Breast epithelium (tissue), 4 donors: ENCODE results near the gene NRP1. TPM values are rescaled to one million over a fixed set of nuclear protein-coding genes. Genes with fewer than 3 reads are reported as not detected.

Experiments used
- DNase-seq, 2 donors: peaks; one replicate each; pipeline ENCODE4 v3.0.0-alpha.2; 2019; ENCODE audit warnings: low spot score in 2 of 2
- H3K27ac ChIP-seq, 2 donors: fragments of 200-600 bp; sonication (generic) in 1 of 2; one replicate each; pipeline ENCODE4 v1.5.1; 2016 to 2019; ENCODE audit warnings: mild to moderate bottlenecking in 1 of 2
- H3K27me3 ChIP-seq, 2 donors: fragments of 200-600 bp; sonication (generic) in 1 of 2; one replicate each; pipeline versions ENCODE4 v1.5.1 to v1.6.0; 2017 to 2019; ENCODE audit warnings: control low read depth in 1 of 2, mild to moderate bottlenecking in 1 of 2
- H3K36me3 ChIP-seq: fragments of 200-600 bp; one replicate; pipeline ENCODE4 v1.5.1; 2019
- H3K4me1 ChIP-seq, 2 donors: fragments of 200-600 bp; sonication (generic); one replicate each; pipeline ENCODE4 v1.5.1; 2016 to 2019; ENCODE audit warnings: control low read depth in 1 of 2
- H3K4me3 ChIP-seq, 3 donors: fragments of 200-600 bp; sonication (generic); 1 replicate in 2 of 3; 2 replicates in 1 of 3; pipeline ENCODE4 v1.5.1; 2016 to 2019; ENCODE audit warnings: mild to moderate bottlenecking in 3 of 3, moderate library complexity in 2 of 3
- H3K9me3 ChIP-seq, 2 donors: fragments of 200-600 bp; sonication (generic) in 1 of 2; one replicate each; pipeline ENCODE4 v1.5.1; 2016 to 2019; ENCODE audit warnings: control low read depth in 1 of 2
- POLR2A ChIP-seq: fragments of 450-650 bp; IDR thresholded peaks from one replicate; pipeline ENCODE4 v1.6.1; 2016; ENCODE audit warnings: antibody characterized with exemption, mild to moderate bottlenecking, moderate library complexity
- POLR2AphosphoS5 ChIP-seq, 3 donors: sonication (generic); formaldehyde crosslinking; IDR thresholded peaks; one replicate each; pipeline ENCODE4 v1.6.1; 2017; ENCODE audit warnings: antibody characterized with exemption in 3 of 3
- intact Hi-C: fragments of 100-400 bp; cut with DNase I; formaldehyde crosslinking; loops from one replicate; pipeline ENCODE4 v1.15.1; 2023; ENCODE audit warnings: low total_unique reads
- total RNA-seq, 3 donors: library from RNA; depleted of rRNA; stranded (reverse); fragments of >200 nt; gene quantifications; one replicate each; pipeline ENCODE4 v1.1.0, GENCODE V29; 2016
- TF ChIP-seq, protein P1 (sequence below), 3 donors: fragments of 450-650 bp; IDR thresholded peaks; one replicate each; pipeline ENCODE4 v1.5.1; 2016 to 2017; ENCODE audit warnings: antibody characterized with exemption in 3 of 3, mild to moderate bottlenecking in 3 of 3, moderate library complexity in 3 of 3

Gene NRP1
- total RNA-seq, 3 donors from 2014 or later, result 50.8 to 76.0 (median 74.7) TPM

DNA sequence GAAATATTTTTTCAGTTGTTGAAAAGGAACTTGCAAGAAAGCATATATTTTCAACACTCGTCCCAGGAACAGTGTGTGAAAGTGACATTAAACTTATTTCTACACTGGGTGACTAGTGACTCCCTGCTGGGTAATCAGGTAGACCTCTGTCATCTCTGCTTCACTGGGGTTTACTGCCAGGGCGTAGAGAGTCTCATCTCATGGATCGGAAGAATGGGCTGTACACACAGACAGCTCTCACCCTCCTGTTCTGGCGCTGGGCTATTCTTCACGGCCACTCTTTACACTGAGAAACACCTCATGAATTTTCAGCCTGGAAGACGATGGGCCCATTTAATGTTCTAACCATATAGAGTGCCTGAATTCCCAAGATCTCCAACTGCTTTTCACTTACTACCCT lies 36.4 kb downstream of the NRP1 start:
- Histone ChIP-seq H3K4me1 (no peaks in the 10 kb centered on the region), H3K36me3 (no peaks in the 10 kb centered on the region), H3K9me3 (no peaks in the 10 kb centered on the region), H3K27ac (no peak overlapping the region), H3K27me3 (no peaks in the 10 kb centered on the region), H3K4me3 (no peak overlapping the region)
- TF ChIP-seq POLR2AphosphoS5 (IDR thresholded peaks at IDR 0.05) (no peak), POLR2A (no peak)
- TF ChIP-seq, protein P1, sequence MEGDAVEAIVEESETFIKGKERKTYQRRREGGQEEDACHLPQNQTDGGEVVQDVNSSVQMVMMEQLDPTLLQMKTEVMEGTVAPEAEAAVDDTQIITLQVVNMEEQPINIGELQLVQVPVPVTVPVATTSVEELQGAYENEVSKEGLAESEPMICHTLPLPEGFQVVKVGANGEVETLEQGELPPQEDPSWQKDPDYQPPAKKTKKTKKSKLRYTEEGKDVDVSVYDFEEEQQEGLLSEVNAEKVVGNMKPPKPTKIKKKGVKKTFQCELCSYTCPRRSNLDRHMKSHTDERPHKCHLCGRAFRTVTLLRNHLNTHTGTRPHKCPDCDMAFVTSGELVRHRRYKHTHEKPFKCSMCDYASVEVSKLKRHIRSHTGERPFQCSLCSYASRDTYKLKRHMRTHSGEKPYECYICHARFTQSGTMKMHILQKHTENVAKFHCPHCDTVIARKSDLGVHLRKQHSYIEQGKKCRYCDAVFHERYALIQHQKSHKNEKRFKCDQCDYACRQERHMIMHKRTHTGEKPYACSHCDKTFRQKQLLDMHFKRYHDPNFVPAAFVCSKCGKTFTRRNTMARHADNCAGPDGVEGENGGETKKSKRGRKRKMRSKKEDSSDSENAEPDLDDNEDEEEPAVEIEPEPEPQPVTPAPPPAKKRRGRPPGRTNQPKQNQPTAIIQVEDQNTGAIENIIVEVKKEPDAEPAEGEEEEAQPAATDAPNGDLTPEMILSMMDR (IDR thresholded peaks at IDR 0.05), result no peak
- intact Hi-C loops, result no loop called here
- no peak for DNase-seq

DNA sequence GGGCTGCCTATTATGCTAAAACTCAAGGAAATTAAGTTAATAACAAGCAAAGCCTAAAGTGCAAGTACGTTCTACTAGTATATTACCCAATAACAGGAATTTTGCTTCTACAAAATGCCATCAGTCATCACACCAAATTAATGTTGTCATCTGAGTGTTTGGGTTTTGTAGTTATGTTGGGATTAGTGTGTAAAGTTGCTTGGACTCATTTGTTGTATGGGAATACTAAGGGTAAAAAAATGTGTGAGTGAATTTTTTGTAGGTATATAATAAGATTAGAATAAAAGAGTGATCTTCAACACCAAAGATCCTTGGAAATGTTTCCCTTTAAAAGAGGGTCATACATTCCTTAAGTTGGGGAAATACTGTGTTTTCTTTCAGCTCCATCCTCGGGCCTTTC lies 38.6 kb downstream of the NRP1 start:
- no peak overlapping the region for H3K4me3 ChIP-seq
- intact Hi-C loops, result no loop called here
- DNase-seq, result no peak
- H3K9me3 ChIP-seq, result no peaks in the 10 kb centered on the region
- TF ChIP-seq POLR2AphosphoS5 (IDR thresholded peaks at IDR 0.05) (no peak), POLR2A (no peak)
- TF ChIP-seq, protein P1 (IDR thresholded peaks at IDR 0.05), result no peak
- H3K27me3 ChIP-seq, result no peaks in the 10 kb centered on the region
- H3K27ac ChIP-seq, result no peak overlapping the region
- no peaks in the 10 kb centered on the region for H3K36me3 ChIP-seq
- H3K4me1 ChIP-seq, result no peaks in the 10 kb centered on the region

DNA sequence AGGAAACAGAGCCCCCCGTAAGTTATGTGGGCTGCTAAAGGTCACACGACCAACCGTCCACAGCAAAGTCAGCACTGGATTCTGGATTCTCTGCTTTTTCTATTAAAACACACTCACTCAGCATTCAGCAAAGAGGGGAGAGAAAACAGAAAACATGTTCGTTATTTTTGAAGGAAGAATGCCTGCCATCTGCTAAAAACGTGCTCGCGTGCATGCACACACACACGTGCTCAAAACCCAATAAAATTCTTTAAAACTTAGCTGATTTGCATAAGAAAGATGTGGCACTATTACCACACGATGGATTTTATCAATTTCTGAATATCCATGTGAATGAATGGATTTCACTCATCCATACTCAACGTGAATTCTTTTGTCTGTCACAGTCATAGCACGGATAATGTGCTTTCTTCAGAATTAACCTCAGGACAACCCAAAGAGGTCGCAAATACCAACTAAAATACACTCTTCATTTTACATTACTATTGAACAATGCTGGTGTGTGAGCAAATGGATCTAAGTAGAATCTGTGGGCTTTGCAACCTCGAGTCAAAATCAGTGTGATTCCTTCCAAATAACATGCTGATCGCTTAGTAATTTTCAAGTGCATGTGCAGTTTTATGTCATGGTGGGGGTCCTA lies 40.8 kb downstream of the NRP1 start:
- intact Hi-C loops, result no loop called here

DNA sequence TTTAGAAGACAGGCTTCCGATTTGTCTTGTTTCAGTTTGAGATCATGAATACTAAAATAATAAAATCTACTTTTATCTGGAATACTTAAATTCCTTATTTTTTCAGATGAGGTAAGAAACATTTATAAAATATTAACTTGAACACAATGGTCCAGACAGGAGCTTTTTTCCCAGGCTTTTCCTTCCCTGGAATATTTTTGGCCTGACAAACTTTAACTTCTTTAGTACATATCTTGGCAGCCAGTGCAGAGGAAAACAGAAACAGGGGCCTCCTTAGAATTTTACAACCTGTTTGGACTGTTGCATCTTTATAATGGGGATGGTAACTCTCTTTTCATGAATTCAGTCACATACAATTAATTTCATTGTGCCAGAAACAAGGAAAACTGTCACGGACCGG lies 41.4 kb downstream of the NRP1 start:
- no peak overlapping the region for H3K4me3 ChIP-seq
- no peaks in the 10 kb centered on the region for H3K9me3 ChIP-seq
- DNase-seq, result no peak
- intact Hi-C loops, result no loop called here
- no peaks in the 10 kb centered on the region for H3K27me3 ChIP-seq
- H3K36me3 ChIP-seq, result no peaks in the 10 kb centered on the region
- H3K27ac ChIP-seq, result no peak overlapping the region
- no peak for TF ChIP-seq POLR2AphosphoS5 (IDR thresholded peaks at IDR 0.05)
- TF ChIP-seq, protein P1 (IDR thresholded peaks at IDR 0.05), result no peak
- TF ChIP-seq POLR2A, result no peak
- no peaks in the 10 kb centered on the region for H3K4me1 ChIP-seq

More for the DNA sequence above, 40.8 kb downstream of the NRP1 start:
- H3K9me3 ChIP-seq, result no peaks in the 10 kb centered on the region
- no peaks in the 10 kb centered on the region for H3K4me1 ChIP-seq
- no peak for DNase-seq
- H3K4me3 ChIP-seq, result no peak overlapping the region
- H3K27ac ChIP-seq, result no peak overlapping the region
- no peaks in the 10 kb centered on the region for H3K36me3 ChIP-seq
- H3K27me3 ChIP-seq, result no peaks in the 10 kb centered on the region
- no peak for TF ChIP-seq POLR2AphosphoS5 (IDR thresholded peaks at IDR 0.05)
- TF ChIP-seq, protein P1 (IDR thresholded peaks at IDR 0.05), result no peak

DNA sequence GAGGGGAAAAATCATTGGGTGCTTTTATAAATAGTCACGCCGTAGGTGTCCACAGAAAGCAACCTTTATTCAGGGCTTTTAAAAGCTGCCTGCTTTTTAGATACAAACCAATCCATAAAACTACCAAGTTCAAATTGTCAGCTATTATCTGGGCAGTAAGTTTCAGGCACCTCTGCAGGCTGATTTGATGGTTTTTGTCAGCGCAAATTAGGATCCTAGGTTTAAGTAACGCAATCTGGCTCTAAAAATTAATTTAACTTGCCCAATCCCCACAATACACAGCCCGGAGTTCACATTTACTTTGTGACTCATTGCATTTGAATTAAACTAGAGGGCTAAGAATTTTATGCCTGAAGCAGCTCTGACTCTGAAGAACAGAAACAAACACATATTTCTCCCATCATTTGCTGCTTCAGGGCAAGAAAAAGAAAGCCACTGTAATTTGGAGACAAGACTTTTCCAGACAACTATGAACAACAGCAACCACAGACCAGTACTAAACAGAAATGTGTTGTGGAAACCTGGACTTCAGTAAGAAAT lies 43.3 kb downstream of the NRP1 start:
- H3K9me3 ChIP-seq, result no peaks in the 10 kb centered on the region
- H3K4me1 ChIP-seq, result no peaks in the 10 kb centered on the region
- peak overlapping the region; percentile 31 to 36 for H3K27ac ChIP-seq
- intact Hi-C loops, result no loop called here
- TF ChIP-seq POLR2A (no peak), POLR2AphosphoS5 (IDR thresholded peaks at IDR 0.05) (no peak)
- TF ChIP-seq, protein P1 (IDR thresholded peaks at IDR 0.05), result no peak
- no peak for DNase-seq
- H3K4me3 ChIP-seq, result no peak overlapping the region
- no peaks in the 10 kb centered on the region for H3K36me3 ChIP-seq
- no peaks in the 10 kb centered on the region for H3K27me3 ChIP-seq
